Skin of body (tissue), 2 donors: ENCODE measurements around the gene ADARB2. TPM values are rescaled to one million over a fixed set of nuclear protein-coding genes. Genes with fewer than 3 reads are reported as not detected.
"Not testable (repeated sequence)": the region's sequence is repeated elsewhere in the genome, so short reads cannot be mapped to it uniquely, and the experiment has no call there.

ENCODE experiments used
- DNase-seq: peaks from one replicate; lab custom pipeline; 2025; lab: John Stamatoyannopoulos, UW
- total RNA-seq: library from RNA; depleted of rRNA; stranded (reverse); fragments of >200 nt; gene quantifications from one replicate; pipeline ENCODE4 v1.2.3, GENCODE V29; 2014

Gene ADARB2
- total RNA-seq, 1 donor from 2014 or later: 0.10 TPM

DNA sequence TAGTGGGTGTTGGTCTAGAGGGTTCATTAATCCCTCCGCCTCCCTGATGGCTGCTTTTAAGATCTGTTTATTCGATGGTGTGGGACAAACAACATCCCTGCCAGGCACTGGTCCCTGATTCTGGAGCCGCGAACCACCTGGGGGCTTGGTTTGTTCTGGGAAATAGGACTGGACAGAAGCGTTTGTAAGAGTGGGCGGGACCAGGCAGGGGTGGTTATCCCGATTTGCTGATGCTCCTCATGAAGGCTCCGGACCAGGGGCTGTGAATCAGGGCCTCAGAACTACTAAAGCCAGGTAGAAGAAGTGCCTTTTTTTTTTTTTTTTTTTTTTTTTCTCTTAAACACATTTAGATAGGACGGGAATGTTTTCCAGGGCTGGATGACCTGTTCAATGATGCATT, 407.7 kb downstream of the ADARB2 start:
- no peak for DNase-seq

DNA sequence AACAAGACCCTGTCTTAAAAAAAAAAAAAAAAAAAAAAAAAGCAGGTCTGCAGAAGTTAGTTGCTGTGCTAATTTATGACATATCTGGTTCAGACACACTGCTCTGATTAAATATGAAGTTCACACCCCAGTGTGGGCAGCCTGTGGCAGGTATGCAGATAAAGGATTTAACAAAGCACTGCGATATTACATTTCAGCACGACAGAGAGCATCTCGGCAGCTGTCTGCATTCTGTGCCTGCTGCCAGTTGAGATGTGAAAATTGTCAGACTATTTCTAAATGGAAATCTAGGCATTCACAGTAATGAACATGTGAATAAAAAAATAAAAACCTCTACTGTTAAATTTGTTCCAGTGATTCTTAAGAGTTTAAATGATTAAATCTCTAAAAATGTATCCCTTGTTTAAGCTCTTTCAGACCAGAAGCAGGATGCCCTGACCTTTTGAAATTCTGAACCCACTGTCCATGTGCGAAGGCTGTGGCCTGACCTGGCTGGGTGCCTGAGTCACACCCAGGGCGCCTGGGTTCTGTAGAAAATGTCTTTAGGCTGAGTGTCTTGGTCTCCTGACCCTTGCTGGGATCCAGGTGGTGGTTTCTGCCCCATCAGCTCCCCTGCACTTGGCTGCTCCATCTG, 408.2 kb downstream of the ADARB2 start:
- DNase-seq: no peak

DNA sequence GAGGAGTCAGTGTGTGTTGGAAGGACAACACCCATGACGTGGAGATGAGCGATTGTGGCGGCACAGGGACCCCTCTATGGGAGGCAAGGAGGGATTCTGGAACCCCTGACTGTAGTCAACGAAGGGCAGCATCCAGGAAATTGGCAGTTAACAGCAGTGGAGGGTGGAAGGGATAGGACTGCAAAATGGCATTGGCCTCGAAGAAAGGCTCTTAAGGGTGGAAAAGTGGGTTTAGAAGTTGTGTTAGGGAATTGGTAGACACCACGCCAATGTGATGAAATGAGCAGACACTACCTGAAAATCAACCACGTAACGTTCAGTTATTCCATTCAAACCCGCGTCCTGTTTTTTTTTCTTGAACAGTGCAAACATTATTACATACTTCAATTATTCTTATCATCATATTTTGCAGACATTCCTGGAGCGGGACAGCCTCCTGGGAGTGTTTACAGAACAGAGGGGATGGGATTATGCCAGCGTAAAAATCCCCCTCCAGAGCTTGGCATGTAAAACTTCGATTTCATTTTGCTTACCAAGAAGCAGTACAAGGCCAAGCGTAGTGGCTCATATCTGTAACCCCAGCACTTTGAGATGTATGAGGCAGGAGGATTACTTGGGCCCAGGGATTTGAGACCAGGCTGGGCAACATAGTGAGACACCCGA, 409.0 kb downstream of the ADARB2 start:
- DNase-seq: no peak

DNA sequence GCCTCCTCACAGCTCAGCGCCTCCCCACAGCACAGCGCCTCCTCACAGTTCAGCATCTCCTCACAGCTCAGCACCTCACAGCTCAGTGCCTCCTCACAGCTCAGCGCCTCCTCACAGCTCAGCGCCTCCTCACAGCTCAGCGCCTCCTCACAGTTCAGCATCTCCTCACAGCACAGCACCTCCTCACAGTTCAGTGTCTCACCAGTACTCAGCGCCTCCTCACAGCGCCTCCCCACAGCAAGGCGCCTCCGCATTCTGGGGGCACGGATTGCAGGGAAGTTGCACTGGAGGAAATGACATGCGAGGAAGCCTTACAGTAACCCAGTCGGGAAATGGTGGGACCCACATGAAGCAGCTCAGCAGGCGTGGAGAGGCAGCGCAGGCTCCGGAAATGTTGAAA, 409.6 kb downstream of the ADARB2 start:
- no peak for DNase-seq

DNA sequence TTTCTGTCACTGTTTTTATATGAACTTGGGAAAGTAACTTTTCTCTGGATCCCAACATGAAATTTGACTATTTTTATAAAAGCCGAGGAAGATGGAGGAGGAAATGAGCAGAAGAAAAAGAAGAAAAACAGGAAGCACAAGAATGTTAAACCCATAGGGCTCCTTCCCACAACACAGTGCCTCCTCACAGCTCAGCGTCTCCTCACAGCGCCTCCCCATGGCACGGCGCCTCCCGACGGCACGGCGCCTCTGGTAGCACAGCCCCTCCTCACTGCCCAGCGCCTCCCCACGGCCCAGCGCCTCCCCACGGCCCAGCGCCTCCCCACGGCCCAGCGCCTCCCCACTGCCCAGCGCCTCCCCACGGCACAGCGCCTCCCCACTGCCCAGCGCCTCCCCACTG, 410.8 kb downstream of the ADARB2 start:
- not testable (repeated sequence) for DNase-seq

DNA sequence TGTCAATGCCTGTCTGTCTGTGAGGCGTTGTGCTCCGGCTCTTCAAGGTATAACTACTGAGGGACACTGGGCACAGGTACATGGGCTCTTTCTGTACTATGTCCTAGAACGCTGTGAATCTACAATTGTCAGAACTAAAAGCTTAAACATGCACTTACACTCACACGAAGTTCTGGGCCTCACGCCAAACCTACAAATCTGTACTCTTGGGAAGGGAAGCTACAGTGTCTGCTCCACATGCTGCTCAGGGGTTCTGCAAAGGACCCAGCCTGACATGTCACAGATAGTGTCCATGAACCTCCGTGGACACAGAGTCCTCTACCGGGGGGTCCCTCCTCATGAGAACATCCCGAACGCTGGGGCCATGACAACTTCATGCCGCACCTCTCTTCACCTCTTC, 412.4 kb downstream of the ADARB2 start:
- DNase-seq: no peak

DNA sequence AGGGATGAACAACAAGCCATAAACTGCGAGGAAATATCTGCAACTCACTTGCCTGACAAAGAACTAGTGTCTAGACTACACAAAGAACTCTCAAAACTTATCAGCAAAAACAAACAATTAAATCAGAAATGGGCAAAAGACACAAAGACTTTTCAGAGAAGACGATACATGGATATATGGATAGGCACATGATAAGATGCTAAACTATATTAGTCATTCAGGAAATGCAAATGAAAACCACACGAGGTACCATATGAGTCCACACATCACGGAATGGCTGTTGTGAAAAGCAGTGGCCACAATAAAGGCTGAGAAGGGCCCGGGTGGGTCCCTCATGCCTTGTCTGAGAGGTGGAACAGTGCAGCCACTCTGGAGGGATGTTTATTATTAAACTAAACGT, 413.4 kb downstream of the ADARB2 start:
- DNase-seq: no peak

DNA sequence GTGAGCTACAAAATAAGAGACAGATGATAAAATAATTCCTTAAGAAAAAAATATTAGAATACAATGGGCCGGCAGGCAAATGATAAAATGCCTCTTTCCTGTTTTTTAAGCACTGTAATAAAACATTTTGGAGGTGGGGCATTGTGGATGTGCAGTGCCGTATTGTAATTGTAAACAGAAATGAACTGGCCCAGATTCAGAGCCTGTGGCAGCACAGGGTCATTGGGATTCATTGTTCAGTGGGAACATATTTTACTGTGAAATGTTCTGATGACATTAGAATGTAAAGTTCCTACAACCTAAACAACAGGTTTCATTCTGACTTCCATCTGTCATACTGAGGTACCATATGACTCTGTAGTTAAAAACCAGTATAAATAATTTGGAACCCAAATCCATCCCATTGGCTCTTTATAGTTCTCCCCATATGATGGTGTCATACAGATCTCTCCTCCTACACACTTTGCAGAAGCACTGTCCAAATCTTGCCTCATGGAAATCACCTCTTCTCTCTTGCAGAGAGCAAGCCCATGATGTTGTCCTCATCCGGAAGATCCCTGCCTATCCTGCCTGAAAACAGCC, 416.5 kb downstream of the ADARB2 start:
- no peak for DNase-seq

DNA sequence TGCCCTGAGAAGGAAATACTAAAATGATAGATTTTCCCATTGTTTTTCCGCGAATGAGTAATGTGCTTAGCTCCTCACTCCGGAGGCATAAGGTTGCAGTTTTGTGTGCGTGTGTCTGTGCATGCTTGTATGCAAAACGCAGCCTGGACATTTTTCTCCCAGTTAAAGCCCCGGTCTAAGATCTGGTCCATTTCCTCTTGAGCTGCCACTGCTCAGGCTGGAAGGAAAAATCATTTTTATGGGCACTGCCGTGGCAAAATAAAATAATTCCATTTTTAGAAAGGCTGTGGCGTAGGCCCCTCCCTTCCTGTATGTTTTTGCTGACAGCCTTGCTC, 420.5 kb downstream of the ADARB2 start:
- no peak for DNase-seq

DNA sequence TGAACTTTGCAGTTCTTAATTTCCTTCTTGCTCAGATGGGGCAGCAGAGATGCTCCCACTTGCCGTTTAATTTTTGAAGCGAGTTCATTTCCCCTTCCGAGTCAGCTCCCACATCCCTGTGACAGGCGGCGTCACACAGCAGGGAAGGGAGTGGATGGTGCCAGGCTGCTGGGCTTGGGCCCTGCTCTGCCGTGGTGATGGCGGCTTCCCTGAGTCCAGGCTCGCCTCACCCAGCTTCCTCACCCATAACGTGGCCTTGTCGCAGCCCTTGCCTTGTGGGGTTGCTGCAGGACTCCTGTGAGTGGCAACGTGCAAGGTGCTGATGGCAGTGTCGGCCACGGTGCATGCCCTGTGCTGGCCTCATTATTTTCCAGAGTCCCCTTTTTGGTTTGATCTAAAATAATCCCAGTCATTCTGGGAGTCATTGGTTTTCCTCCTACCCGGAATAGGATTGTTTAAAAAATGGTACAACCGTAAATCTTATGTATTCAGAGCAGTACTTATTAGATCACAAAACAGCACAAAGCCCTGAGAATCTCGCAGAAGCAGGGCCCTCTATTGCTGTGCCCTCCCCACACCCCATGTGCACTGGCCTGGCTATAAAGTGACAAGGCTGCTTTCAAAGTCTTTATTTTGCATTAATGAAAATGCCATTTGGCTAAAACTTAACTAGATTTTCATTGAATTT, 421.1 kb downstream of the ADARB2 start:
- no peak for DNase-seq

DNA sequence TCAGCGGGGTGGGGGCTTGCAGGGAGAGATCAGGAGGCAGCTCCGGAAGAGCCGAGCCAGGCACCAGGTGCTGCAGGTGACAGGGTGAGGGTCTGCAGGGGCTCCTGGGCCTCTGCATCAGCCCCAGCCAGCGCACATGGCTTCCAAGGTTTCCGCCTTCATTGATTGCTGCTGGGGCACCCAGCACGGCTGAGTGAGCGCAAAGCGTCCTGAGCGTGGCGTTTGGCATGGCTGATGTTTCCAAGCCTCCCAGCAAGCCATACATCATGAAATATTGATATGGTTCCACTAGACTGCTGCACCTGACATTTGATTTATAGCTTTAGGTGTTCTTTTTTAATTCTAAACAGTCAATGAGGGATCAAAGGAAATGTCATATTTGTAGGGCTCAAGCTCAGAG, 422.1 kb downstream of the ADARB2 start:
- no peak for DNase-seq

DNA sequence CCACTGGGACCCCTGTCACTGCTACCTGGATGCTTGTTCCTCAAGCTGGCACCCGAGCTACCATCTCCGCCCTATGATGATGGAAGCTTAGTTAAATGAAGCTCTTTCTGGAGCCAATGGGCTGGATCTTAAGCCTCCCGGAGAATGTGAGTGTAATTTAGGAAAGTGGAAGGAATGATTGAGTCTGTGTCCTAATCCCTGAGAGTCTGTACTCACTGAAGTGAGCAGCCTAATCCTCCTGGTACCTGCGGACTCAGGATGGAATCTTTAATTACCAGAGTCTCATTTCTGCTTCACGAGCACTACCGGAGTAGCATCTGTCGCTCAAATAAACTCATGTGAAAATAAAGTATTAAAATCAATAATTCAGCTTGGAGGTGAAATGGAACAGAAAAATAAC, 425.6 kb downstream of the ADARB2 start:
- DNase-seq: no peak

DNA sequence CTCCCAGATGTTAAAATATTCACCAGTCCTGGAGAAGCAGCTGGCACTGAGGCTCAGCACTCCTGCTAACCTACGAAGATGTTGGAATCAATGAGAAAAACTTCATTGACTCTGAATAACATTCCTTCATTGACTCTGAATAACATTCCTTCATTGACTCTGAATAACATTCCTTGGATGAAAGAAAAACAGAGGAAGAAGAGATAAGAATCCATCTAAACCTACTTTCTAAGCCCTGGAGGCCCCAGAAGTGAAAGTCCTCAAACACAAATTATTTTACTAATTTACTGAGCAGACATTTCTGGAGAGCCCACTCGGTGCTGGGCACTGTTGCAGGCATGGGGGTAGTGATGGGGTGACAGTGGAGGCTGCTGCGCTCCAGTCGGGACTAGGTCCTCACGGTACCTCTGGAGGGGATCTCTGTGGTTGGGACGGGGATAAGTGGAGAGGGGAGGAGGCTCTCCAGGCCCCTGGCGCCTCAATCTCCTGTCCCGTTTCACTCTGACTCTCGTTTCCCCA, 427.0 kb downstream of the ADARB2 start:
- no peak for DNase-seq

DNA sequence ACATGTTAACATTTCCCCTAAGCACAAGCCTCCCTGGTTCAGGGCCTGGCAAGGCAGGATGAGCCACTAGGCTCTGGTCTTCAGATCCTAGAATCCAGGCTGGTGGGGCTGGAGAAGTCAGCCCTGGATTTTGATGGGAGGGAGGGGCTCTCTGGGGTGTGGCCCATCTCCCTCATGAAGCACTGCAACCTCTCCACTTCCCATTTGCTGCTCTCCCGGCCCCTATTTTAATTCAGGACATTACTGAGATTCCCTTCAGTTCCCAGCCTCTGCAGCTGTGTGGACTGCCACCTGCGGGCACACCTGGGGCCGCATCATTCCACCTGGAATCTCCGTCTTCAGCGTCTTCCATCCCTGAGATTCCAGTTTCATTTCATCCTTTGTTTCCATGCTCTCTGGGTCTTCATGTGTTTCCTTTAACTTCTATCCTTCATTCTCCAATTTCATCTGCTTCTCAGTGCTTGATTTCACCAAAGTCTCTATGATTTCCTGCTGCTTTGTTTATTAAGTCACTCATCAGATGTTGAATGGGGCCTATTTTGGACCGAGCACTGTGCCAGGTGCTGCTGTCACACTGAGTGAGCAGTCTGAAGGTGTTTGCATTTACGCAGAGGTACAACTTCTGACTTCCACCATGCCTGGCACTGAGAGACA, 427.6 kb downstream of the ADARB2 start:
- no peak for DNase-seq

DNA sequence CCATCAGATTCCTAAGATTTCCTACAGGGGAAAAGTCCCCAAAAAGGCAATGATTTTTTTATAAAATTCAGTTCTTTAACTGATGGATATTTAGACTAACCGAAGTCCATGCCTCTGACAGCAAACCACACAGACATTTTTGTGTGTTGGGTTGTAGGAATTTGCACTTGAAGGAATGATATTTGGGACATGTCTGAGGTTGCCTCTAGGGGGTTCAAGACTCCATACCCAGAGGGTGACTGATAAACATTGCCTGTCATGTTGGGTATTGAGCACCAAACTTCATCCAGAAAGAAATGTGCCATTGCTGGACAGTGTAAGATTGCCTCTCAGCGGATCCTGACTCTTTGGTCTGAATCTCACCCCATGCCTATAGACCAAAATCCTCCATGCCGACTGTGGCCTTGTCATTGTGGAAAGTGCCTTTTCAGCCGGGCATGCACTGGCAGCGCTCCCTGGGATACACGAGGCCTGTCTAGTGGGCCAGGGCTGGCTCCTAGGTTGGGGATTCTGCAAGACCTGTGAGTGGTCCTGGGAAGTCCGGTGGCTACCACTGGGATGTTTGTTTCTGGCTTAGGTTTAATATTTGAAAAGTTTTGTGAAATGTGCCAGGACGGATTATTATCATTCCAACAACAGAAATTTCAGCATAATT, 428.2 kb downstream of the ADARB2 start:
- DNase-seq: no peak

DNA sequence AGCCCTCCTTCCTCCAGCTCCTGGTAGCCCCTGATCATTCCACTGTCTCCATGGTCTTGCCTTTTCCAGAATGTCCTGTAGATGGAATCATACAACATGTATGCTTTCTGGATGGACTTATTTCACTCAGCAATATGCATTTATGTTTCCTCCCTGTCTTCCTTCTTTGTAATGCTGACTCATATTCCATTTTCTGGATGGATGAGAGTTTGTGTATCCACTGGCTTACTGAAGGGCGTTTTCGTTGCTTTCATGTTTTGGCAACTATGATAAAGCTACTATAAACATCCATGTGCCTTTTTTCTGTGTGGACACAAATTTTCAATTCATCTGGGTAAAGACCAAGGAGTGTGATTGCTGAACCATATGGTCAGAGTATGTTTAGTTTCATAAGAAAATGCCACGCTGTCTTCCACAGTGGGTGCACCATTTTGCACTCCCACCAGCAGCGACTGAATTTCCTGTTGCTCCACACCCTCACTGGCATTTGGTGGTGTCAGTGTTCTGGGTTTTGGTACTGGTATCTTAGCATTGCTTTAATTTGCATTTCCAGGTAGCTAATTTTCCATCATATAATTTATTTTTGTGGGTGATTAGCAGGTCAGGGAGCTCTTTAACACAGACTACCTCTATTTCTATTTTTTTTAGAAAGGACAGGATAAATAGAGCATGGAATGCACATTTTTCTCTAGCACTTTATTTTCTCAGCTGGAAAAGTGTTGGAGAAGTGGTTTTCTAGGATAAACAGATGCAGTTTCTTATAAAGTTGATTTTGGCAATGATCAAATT, 429.0 kb downstream of the ADARB2 start:
- DNase-seq: no peak

DNA sequence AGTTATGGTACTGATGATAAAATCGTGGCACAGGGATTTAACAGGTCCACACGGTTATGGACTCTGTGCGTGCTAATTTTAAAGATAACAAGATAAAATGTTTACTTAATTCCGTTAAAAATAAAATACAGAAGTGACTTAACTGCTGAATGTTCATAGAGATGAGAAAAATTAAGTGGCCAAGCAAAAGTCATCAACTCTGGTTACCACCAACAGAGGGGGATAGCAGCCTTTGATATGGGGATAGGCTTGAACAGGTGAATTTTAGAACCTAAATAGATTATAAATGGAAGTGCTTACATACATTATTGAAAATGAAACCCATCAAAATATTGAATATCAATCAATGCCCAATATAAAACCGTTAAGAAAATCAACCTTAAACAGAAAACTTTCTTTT, 436.2 kb downstream of the ADARB2 start:
- DNase-seq: no peak

DNA sequence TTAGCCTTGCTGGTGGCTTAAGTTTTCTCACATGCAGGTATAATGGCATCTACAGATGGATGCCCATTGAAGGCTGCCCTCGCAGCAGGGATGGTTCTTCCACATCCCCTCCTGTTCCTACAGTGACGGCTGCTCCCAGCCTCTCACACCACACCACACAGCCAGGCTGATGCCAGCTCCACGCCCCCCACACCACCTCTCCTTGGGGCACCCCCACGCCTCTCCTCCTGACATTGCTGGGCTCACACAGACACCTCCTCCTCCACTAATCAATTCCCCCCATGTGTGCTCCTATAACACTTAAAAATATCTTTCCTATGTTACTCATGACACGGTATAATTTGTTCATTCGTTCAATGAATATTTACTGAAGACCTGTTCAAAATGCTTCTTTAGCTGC, 437.1 kb downstream of the ADARB2 start:
- DNase-seq: no peak

DNA sequence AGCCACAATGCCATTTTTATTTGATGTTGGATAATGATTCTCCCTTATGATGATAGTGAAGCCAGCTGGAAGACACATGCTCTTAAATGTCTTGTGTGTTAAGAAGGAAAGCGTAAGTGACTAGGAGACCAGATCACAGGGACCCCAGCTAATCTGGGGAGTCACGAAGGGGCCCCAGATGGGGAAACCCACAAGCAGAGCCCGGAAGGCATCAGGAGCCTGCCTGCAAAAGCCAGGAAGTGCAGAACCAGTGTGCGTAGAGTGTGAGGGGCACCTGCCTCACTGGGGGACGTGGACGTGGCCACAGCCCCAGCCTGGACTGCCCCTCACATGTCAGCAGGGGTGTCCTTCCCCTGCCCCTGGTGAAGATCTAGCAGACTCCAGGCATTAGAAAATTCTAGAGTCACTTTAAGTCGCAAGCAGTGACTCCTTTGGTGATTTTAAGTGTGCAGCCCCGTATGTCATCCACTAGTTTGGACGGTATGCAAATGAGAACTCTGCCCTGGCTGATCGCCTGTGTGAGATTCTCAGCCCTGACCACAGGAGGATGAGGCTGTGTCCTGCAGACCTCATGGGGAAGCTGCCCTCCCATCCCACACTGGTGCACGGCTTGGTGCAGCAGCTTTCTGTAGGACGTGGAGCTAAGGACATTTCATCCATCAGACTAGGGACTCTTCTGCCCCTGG, 438.1 kb downstream of the ADARB2 start:
- DNase-seq: no peak
